Activated naive CD8-positive, alpha-beta T cell treated with anti-CD3 and anti-CD28 coated beads, Interleukin-2, amount 10 ng/mL, durations not matched to agents 7 days and 5 days (primary cell): ENCODE results near the gene SGSH. TPM values are rescaled to one million over a fixed set of nuclear protein-coding genes. Genes with fewer than 3 reads are reported as not detected.
"Not testable (repeated sequence)": the region's sequence is repeated elsewhere in the genome, so short reads cannot be mapped to it uniquely, and the experiment has no call there.

Experiments used
- ATAC-seq: fragments of 150-1000 bp; cut with Tn5 transposase; one replicate; pipeline ENCODE4 v1.10.0; 2021; ENCODE audit warnings: low read depth, moderate library complexity
- POLR2A ChIA-PET: fragments of 350-600 bp; sonication (Branson Sonifier 250); formaldehyde crosslinking; loops from one replicate; lab custom pipeline; 2021; ENCODE audit warnings: antibody characterized with exemption; lab: Charles Lee
- DNase-seq: peaks from one replicate; pipeline ENCODE4 v3.0.0; 2021
- H3K27ac Mint-ChIP-seq: one replicate; pipeline ENCODE4 v1.8.0; 2022; ENCODE audit warnings: mild to moderate bottlenecking, mixed read lengths
- H3K27me3 Mint-ChIP-seq: one replicate; pipeline ENCODE4 v1.8.0; 2022; ENCODE audit warnings: mild to moderate bottlenecking, moderate library complexity, mixed read lengths
- H3K36me3 Mint-ChIP-seq: one replicate; pipeline ENCODE4 v1.8.0; 2021; ENCODE audit warnings: mild to moderate bottlenecking, mixed read lengths
- H3K4me1 Mint-ChIP-seq: one replicate; pipeline ENCODE4 v1.8.0; 2021; ENCODE audit warnings: mixed read lengths
- H3K4me3 Mint-ChIP-seq: one replicate; pipeline ENCODE4 v1.8.0; 2022; ENCODE audit warnings: mild to moderate bottlenecking, moderate library complexity, mixed read lengths
- H3K9me3 Mint-ChIP-seq: one replicate; pipeline ENCODE4 v1.8.0; 2021; ENCODE audit warnings: mixed read lengths
- total RNA-seq, 2 experiments: library from RNA; stranded (reverse); gene quantifications; one replicate each; pipeline ENCODE4 v1.2.3, GENCODE V29; 2021

Gene SGSH
- total RNA-seq, 2 experiments from 2014 or later: 51.3 to 57.1 TPM

- ATAC-seq: no peak
- H3K27ac Mint-ChIP-seq: no peak overlapping the region
- POLR2A ChIA-PET: no interaction called here
These were observed 10.4 kb downstream of the SGSH start for GRCh38 chr17:80209765-80210164.

GRCh38 chr17:80208050-80208449, 12.1 kb downstream of the SGSH start:
- no peak overlapping the region for H3K27ac Mint-ChIP-seq
- POLR2A ChIA-PET: no interaction called here

More at GRCh38 chr17:80209765-80210164, 10.4 kb downstream of the SGSH start:
- Mint-ChIP-seq H3K27me3 (no peaks in the 10 kb centered on the region), H3K36me3 (no peaks in the 10 kb centered on the region), H3K9me3 (no peaks in the 10 kb centered on the region), H3K4me1 (no peaks in the 10 kb centered on the region), H3K4me3 (no peak overlapping the region)
- DNase-seq: no peak

GRCh38 chr17:80205811-80206210, 14.3 kb downstream of the SGSH start:
- Mint-ChIP-seq H3K4me3 (no peak overlapping the region), H3K4me1 (no peaks in the 10 kb centered on the region), H3K9me3 (no peaks in the 10 kb centered on the region), H3K36me3 (no peaks in the 10 kb centered on the region), H3K27me3 (no peaks in the 10 kb centered on the region), H3K27ac (no peak overlapping the region)
- ATAC-seq: no peak
- no peak for DNase-seq
- POLR2A ChIA-PET: no interaction called here

More at GRCh38 chr17:80208050-80208449, 12.1 kb downstream of the SGSH start:
- Mint-ChIP-seq H3K4me3 (no peak overlapping the region), H3K4me1 (no peaks in the 10 kb centered on the region), H3K36me3 (no peaks in the 10 kb centered on the region), H3K27me3 (no peaks in the 10 kb centered on the region), H3K9me3 (no peaks in the 10 kb centered on the region)
- DNase-seq (no peak), ATAC-seq (no peak)

- POLR2A ChIA-PET: no interaction called here
- Mint-ChIP-seq H3K27ac (no peak overlapping the region), H3K9me3 (no peaks in the 10 kb centered on the region), H3K27me3 (no peaks in the 10 kb centered on the region), H3K36me3 (no peaks in the 10 kb centered on the region), H3K4me3 (no peak overlapping the region), H3K4me1 (no peaks in the 10 kb centered on the region)
- DNase-seq (no peak), ATAC-seq (no peak)
These were observed 15.3 kb downstream of the SGSH start for GRCh38 chr17:80204626-80205468.

- POLR2A ChIA-PET: no interaction called here
- H3K4me1 Mint-ChIP-seq: no peaks in the 10 kb centered on the region
- H3K27me3 Mint-ChIP-seq: no peaks in the 10 kb centered on the region
- no peaks in the 10 kb centered on the region for H3K9me3 Mint-ChIP-seq
- H3K36me3 Mint-ChIP-seq: no peaks in the 10 kb centered on the region
- no peak overlapping the region for H3K27ac Mint-ChIP-seq
- H3K4me3 Mint-ChIP-seq: no peak overlapping the region
- ATAC-seq (no peak), DNase-seq (no peak)
These were observed 16.6 kb downstream of the SGSH start for GRCh38 chr17:80203471-80203963.

GRCh38 chr17:80202197-80202596, 17.9 kb downstream of the SGSH start:
- no peak overlapping the region for H3K27ac Mint-ChIP-seq
- no peaks in the 10 kb centered on the region for H3K9me3 Mint-ChIP-seq
- no peaks in the 10 kb centered on the region for H3K4me1 Mint-ChIP-seq
- DNase-seq (no peak), ATAC-seq (no peak)
- H3K4me3 Mint-ChIP-seq: no peak overlapping the region
- no peaks in the 10 kb centered on the region for H3K36me3 Mint-ChIP-seq
- POLR2A ChIA-PET: no interaction called here
- no peaks in the 10 kb centered on the region for H3K27me3 Mint-ChIP-seq

- H3K27me3 Mint-ChIP-seq: no peaks in the 10 kb centered on the region
- no peaks in the 10 kb centered on the region for H3K36me3 Mint-ChIP-seq
- no peak overlapping the region for H3K27ac Mint-ChIP-seq
- no peaks in the 10 kb centered on the region for H3K9me3 Mint-ChIP-seq
- ATAC-seq (no peak), DNase-seq (no peak)
- H3K4me1 Mint-ChIP-seq: no peaks in the 10 kb centered on the region
- H3K4me3 Mint-ChIP-seq: no peak overlapping the region
- POLR2A ChIA-PET: no interaction called here
These were observed 18.7 kb downstream of the SGSH start for GRCh38 chr17:80201446-80201845.

GRCh38 chr17:80199295-80199694, 20.8 kb downstream of the SGSH start:
- not testable (repeated sequence) for DNase-seq, H3K36me3 Mint-ChIP-seq, ATAC-seq, H3K9me3 Mint-ChIP-seq, H3K4me1 Mint-ChIP-seq, H3K27me3 Mint-ChIP-seq, H3K27ac Mint-ChIP-seq, H3K4me3 Mint-ChIP-seq
- POLR2A ChIA-PET: interaction anchor here (0.7 kb wide), 2 partner anchors 83 to 129 kb away, joined by 4 to 6 read pairs; no protein-coding TSS in a partner anchor

GRCh38 chr17:80198144-80198661, 21.9 kb downstream of the SGSH start:
- ATAC-seq (no peak), DNase-seq (no peak)
- Mint-ChIP-seq H3K9me3 (no peaks in the 10 kb centered on the region), H3K4me1 (no peaks in the 10 kb centered on the region), H3K27me3 (peaks cover 8% of the 10 kb centered on the region), H3K36me3 (no peaks in the 10 kb centered on the region), H3K27ac (no peak overlapping the region), H3K4me3 (no peak overlapping the region)
- POLR2A ChIA-PET: no interaction called here

- ATAC-seq (no peak), DNase-seq (no peak)
- Mint-ChIP-seq H3K9me3 (no peaks in the 10 kb centered on the region), H3K4me3 (no peak overlapping the region), H3K36me3 (no peaks in the 10 kb centered on the region), H3K27me3 (peaks cover 11% of the 10 kb centered on the region), H3K27ac (no peak overlapping the region), H3K4me1 (no peaks in the 10 kb centered on the region)
- POLR2A ChIA-PET: interaction anchor here (1.4 kb wide), 1 partner anchor 92 kb away, joined by 4 read pairs; no protein-coding TSS in a partner anchor
These were observed 23.5 kb downstream of the SGSH start for GRCh38 chr17:80196652-80197051.

- ATAC-seq (no peak), DNase-seq (peak; percentile 70)
- H3K9me3 Mint-ChIP-seq: no peaks in the 10 kb centered on the region
- H3K4me1 Mint-ChIP-seq: no peaks in the 10 kb centered on the region
- peaks cover 11% of the 10 kb centered on the region for H3K27me3 Mint-ChIP-seq
- no peak overlapping the region for H3K4me3 Mint-ChIP-seq
- no peak overlapping the region for H3K27ac Mint-ChIP-seq
- POLR2A ChIA-PET: interaction anchor here (0.7 to 1.4 kb wide), 2 partner anchors 63 to 93 kb away, joined by 3 to 4 read pairs; no protein-coding TSS in a partner anchor
- no peaks in the 10 kb centered on the region for H3K36me3 Mint-ChIP-seq
These were observed 24.2 kb downstream of the SGSH start for GRCh38 chr17:80195671-80196529.

- Mint-ChIP-seq H3K4me3 (no peak overlapping the region), H3K27ac (no peak overlapping the region), H3K36me3 (no peaks in the 10 kb centered on the region), H3K4me1 (no peaks in the 10 kb centered on the region), H3K27me3 (peaks cover 11% of the 10 kb centered on the region), H3K9me3 (no peaks in the 10 kb centered on the region)
- ATAC-seq (no peak), DNase-seq (no peak)
- POLR2A ChIA-PET: no interaction called here
These were observed 25.0 kb downstream of the SGSH start for GRCh38 chr17:80195141-80195540.
